HepG2 (cell line): ENCODE results near the gene RIPOR3. TPM values are rescaled to one million over a fixed set of nuclear protein-coding genes. Genes with fewer than 3 reads are reported as not detected.

Experiments used
- AKNA ChIP-seq: sonication (generic); formaldehyde crosslinking; IDR thresholded peaks from 2 replicates; pipeline ENCODE4 v1.4.0; 2020; ENCODE audit warnings: missing genetic modification reagents, borderline replicate concordance
- BRD4 ChIP-seq: sonication (generic); formaldehyde crosslinking; IDR thresholded peaks from 2 replicates; pipeline ENCODE4 v1.4.0; 2020; ENCODE audit warnings: missing genetic modification reagents
- EP300 ChIP-seq, 3 experiments: sonication (generic) in 1 of 3; formaldehyde crosslinking in 1 of 3; IDR thresholded peaks; 2 replicates each; pipeline versions ENCODE4 v1.5.1 to v1.6.1; 2011 to 2020; ENCODE audit warnings: low read depth in 2 of 3, low read length in 2 of 3, borderline replicate concordance in 1 of 3, improper control_type of control experiment in 1 of 3, mild to moderate bottlenecking in 1 of 3, missing genetic modification reagents in 1 of 3, moderate library complexity in 1 of 3
- GZF1 ChIP-seq: sonication (generic); formaldehyde crosslinking; IDR thresholded peaks from 2 replicates; pipeline ENCODE4 v1.5.1; 2020; ENCODE audit warnings: mild to moderate bottlenecking, missing genetic modification reagents
- KDM1A ChIP-seq: IDR thresholded peaks from 2 replicates; pipeline ENCODE4 v1.6.1; 2016; ENCODE audit warnings: missing compliant biosample characterization
- MIER3 ChIP-seq: IDR thresholded peaks from 2 replicates; pipeline ENCODE4 v1.6.1; 2016; ENCODE audit warnings: missing compliant biosample characterization, borderline replicate concordance
- MNT ChIP-seq: fragments of 450-650 bp; IDR thresholded peaks from 2 replicates; pipeline ENCODE4 v1.6.1; 2016
- PLRG1 ChIP-seq: fragments of 450-650 bp; conservative IDR thresholded peaks from 2 replicates; pipeline ENCODE4 v1.6.1; 2016
- POLR2AphosphoS2 ChIP-seq: IDR thresholded peaks from 2 replicates; pipeline ENCODE4 v1.6.1; 2011; ENCODE audit warnings: low read depth, low read length, improper control_type of control experiment
- ZNF10 ChIP-seq: sonication (generic); formaldehyde crosslinking; IDR thresholded peaks from 2 replicates; pipeline ENCODE4 v1.4.0; 2020; ENCODE audit warnings: mild to moderate bottlenecking, low read depth, missing genetic modification reagents, borderline replicate concordance
- ZNF230 ChIP-seq: sonication (generic); formaldehyde crosslinking; IDR thresholded peaks from 2 replicates; pipeline ENCODE4 v1.4.0; 2020; ENCODE audit warnings: mild to moderate bottlenecking, missing genetic modification reagents
- ZNF234 ChIP-seq: sonication (generic); formaldehyde crosslinking; conservative IDR thresholded peaks from 2 replicates; pipeline ENCODE4 v1.5.1; 2020; ENCODE audit warnings: mild to moderate bottlenecking, missing genetic modification reagents
- ZNF264 ChIP-seq: sonication (generic); formaldehyde crosslinking; IDR thresholded peaks from 2 replicates; pipeline ENCODE4 v1.4.0; 2020; ENCODE audit warnings: missing genetic modification reagents
- ZNF512B ChIP-seq: sonication (generic); formaldehyde crosslinking; IDR thresholded peaks from 2 replicates; pipeline ENCODE4 v1.5.1; 2020; ENCODE audit warnings: missing genetic modification reagents, mild to moderate bottlenecking, borderline replicate concordance
- ZNF720 ChIP-seq: sonication (generic); formaldehyde crosslinking; IDR thresholded peaks from 2 replicates; pipeline ENCODE4 v1.4.0; 2020; ENCODE audit warnings: missing genetic modification reagents
- ZNF776 ChIP-seq: sonication (generic); formaldehyde crosslinking; IDR thresholded peaks from 2 replicates; pipeline ENCODE4 v1.4.0; 2020; ENCODE audit warnings: mild to moderate bottlenecking, missing genetic modification reagents
- polyA plus RNA-seq, 8 experiments: library from polyadenylated mRNA; depleted of rRNA in 3 of 8; stranded (reverse) in 7 of 8; unstranded in 1 of 8; fragments of >200 nt; fragmentation: Illumina TruSeq in 4 of 8; extraction: Trizol in 4 of 8; gene quantifications; 2 replicates each; pipeline versions ENCODE4 v1.2.1 to v1.2.3, GENCODE V29; 2011 to 2016; ENCODE audit warnings: low read depth in 4 of 8, missing spikeins in 1 of 8, mixed read lengths in 1 of 8; ENCODE audit not compliant: insufficient read depth in 1 of 8
- total RNA-seq, 5 experiments: library from RNA; depleted of rRNA; stranded (reverse); fragments of >200 nt; fragmentation: Illumina TruSeq; extraction: Trizol; gene quantifications; 2 replicates each; pipeline ENCODE4 v1.2.3, GENCODE V29; 2016; ENCODE audit warnings: low read depth in 1 of 5
- TF ChIP-seq, protein P1 (sequence below): IDR thresholded peaks from 2 replicates; pipeline ENCODE4 v1.6.1; 2016; ENCODE audit warnings: mild to moderate bottlenecking

The RIPOR3 gene
- total and polyA plus RNA-seq, 2 of the 13 experiments (the other 11 are each of a cell fraction or from before 2014, with no cell fraction given): 0.18 TPM; not detected in 1

DNA sequence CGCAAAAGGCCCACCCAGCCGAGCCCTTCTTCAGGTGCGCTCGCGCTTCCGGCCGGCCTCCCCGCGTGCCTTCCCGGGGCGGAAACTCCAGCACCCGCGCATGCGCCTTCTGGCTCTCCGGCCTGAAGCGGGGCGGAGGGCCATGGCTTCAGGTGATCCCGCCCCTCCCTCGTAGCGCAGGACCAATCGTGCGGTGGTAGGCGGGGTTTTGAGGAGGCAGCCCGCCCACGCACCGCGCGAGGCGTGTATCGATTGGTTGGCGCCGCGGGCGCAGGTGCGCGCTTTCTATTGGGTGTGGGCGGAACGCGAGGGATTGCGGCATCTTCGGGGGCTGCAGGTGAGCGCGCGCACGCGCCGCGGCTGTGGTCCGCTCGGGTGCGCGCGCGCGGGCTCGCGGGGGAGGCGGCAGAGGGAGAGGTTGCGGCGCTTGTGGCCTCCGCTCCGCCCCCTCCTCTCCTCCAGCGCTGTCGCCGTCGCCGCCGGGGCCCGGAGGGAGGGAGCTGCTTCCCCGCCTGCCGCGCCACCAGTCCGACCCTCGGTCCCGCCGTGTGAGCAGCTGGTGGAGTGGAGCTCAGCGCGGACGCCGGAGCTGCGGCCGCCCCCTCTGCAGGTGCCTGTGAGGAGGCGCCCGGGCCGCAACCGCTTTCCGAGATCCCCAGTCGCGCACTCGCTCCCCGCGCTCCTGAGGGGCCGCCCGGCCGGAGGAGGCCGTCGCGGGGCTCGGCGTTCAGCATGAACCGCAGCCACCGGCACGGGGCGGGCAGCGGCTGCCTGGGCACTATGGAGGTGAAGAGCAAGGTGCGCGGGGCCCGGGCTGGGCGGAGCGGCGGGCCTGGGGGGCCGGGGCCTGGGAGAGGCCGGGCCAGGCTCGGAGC is 40.0 kb upstream of the RIPOR3 start, which contains the start of gene PARD6B (continued):
- TF ChIP-seq MNT: peak; percentile 90
- TF ChIP-seq POLR2AphosphoS2: peak; percentile 53; the same call in 1 of the 2 replicates
- TF ChIP-seq ZNF264: no peak; the same call in 1 of the 2 replicates
- no peak for TF ChIP-seq GZF1 (CRISPR knock-in tag)
- peak; percentile 56; the same call in 1 of the 2 replicates for TF ChIP-seq KDM1A (CRISPR knock-in tag)
- TF ChIP-seq, protein P1, sequence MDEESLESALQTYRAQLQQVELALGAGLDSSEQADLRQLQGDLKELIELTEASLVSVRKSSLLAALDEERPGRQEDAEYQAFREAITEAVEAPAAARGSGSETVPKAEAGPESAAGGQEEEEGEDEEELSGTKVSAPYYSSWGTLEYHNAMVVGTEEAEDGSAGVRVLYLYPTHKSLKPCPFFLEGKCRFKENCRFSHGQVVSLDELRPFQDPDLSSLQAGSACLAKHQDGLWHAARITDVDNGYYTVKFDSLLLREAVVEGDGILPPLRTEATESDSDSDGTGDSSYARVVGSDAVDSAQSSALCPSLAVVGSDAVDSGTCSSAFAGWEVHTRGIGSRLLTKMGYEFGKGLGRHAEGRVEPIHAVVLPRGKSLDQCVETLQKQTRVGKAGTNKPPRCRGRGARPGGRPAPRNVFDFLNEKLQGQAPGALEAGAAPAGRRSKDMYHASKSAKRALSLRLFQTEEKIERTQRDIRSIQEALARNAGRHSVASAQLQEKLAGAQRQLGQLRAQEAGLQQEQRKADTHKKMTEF (CRISPR knock-in tag): peak; percentile 78
- no peak; the same call in none of the 2 replicates for TF ChIP-seq MIER3 (CRISPR knock-in tag)
- TF ChIP-seq PLRG1: no peak
- no peak for TF ChIP-seq ZNF720 (CRISPR knock-in tag)
- 0 out of 2 replicates have a peak, but pooled peaks have one; percentile 53 for TF ChIP-seq ZNF10 (CRISPR knock-in tag)
- peak in 1 of 2 experiments; percentile 20; a peak in 1 of 4 replicates for TF ChIP-seq EP300 (IDR thresholded peaks at IDR 0.05; ENCODE audit: low read depth in 2 of 2, low read length in 2 of 2)
- TF ChIP-seq EP300 (CRISPR knock-in tag; IDR thresholded peaks at IDR 0.05; ENCODE audit: borderline replicate concordance): 0 out of 2 replicates have a peak, but pooled peaks have one; percentile 56
- no peak for TF ChIP-seq AKNA (CRISPR knock-in tag)
- peak; percentile 86 for TF ChIP-seq BRD4 (CRISPR knock-in tag)
- TF ChIP-seq ZNF512B (CRISPR knock-in tag): no peak
- TF ChIP-seq ZNF234 (CRISPR knock-in tag): 0 out of 2 replicates have a peak, but pooled peaks have one; percentile 83
- peak; percentile 97; the same call in 1 of the 2 replicates for TF ChIP-seq ZNF776 (CRISPR knock-in tag)
- TF ChIP-seq ZNF230: peak; percentile 80; the same call in 1 of the 2 replicates
